ENCODE data around the gene TVP23C. TPM values are rescaled to one million over a fixed set of nuclear protein-coding genes. Genes with fewer than 3 reads are reported as not detected.

Gene TVP23C
- total RNA-seq, 1 experiment from 2014 or later: 6.7 TPM

- POLR2A ChIA-PET: no interaction called here
- Histone ChIP-seq H3K4me3 (ENCODE audit: low read depth in 2 of 2, low read length in 2 of 2) (no peak overlapping the region), H3K36me3 (ENCODE audit: control insufficient read depth, insufficient read depth, low read length) (no peaks in the 10 kb centered on the region), H3K27ac (ENCODE audit: low read length) (no peak overlapping the region), H3K27me3 (ENCODE audit: control insufficient read depth, insufficient read depth, low read length) (no peaks in the 10 kb centered on the region), H3K4me1 (ENCODE audit: control insufficient read depth, insufficient read depth, low read length) (no peaks in the 10 kb centered on the region), H3K9me3 (ENCODE audit: control insufficient read depth, insufficient read depth, low read depth, low read length) (no peaks in the 10 kb centered on the region)
- no peak for TF ChIP-seq REST (IDR thresholded peaks at IDR 0.05; ENCODE audit: insufficient read depth in 1 of 2, low read depth in 2 of 2, low read length in 1 of 2)
- no peak for TF ChIP-seq TCF7L2 (IDR thresholded peaks at IDR 0.05; ENCODE audit: low read depth, low read length)
- TF ChIP-seq CTCF (IDR thresholded peaks at IDR 0.05): no peak
- TF ChIP-seq SIN3A (IDR thresholded peaks at IDR 0.05; ENCODE audit: borderline replicate concordance, insufficient read depth, low read depth, low read length): no peak
- no peak for TF ChIP-seq POLR2AphosphoS5 (IDR thresholded peaks at IDR 0.05; ENCODE audit: low read depth, low read length)
- in situ Hi-C loops (cut with HindIII; ENCODE audit: low pct_unique_long_range_greater_than_20kb, low sequenced_read_pairs): no loop called here
- intact Hi-C loops (cut with micrococcal nuclease; ENCODE audit: unreplicated experiment): no loop called here
- no TSS peak for BruUV-seq (replicated peaks)
- CTCF ChIA-PET: no interaction called here
- ATAC-seq: no peak
- no peak for DNase-seq (ENCODE audit: low read depth, low spot score)
Measured at GRCh38 chr17:15513058-15513791, 50.1 kb downstream of the TVP23C start.

- Histone ChIP-seq H3K36me3 (ENCODE audit: control insufficient read depth, insufficient read depth, low read length) (no peaks in the 10 kb centered on the region), H3K9me3 (ENCODE audit: control insufficient read depth, insufficient read depth, low read depth, low read length) (no peaks in the 10 kb centered on the region), H3K27ac (ENCODE audit: low read length) (no peak overlapping the region), H3K27me3 (ENCODE audit: control insufficient read depth, insufficient read depth, low read length) (no peaks in the 10 kb centered on the region), H3K4me1 (ENCODE audit: control insufficient read depth, insufficient read depth, low read length) (no peaks in the 10 kb centered on the region), H3K4me3 (ENCODE audit: low read depth in 2 of 2, low read length in 2 of 2) (no peak overlapping the region)
- CTCF ChIA-PET: no interaction called here
- in situ Hi-C loops (cut with HindIII; ENCODE audit: low pct_unique_long_range_greater_than_20kb, low sequenced_read_pairs): no loop called here
- ATAC-seq (no peak), DNase-seq (ENCODE audit: low read depth, low spot score) (no peak)
- POLR2A ChIA-PET: no interaction called here
- intact Hi-C loops (cut with micrococcal nuclease; ENCODE audit: unreplicated experiment): no loop called here
- TF ChIP-seq POLR2AphosphoS5 (IDR thresholded peaks at IDR 0.05; ENCODE audit: low read depth, low read length) (no peak), REST (IDR thresholded peaks at IDR 0.05; ENCODE audit: insufficient read depth in 1 of 2, low read depth in 2 of 2, low read length in 1 of 2) (no peak), TCF7L2 (IDR thresholded peaks at IDR 0.05; ENCODE audit: low read depth, low read length) (no peak), SIN3A (IDR thresholded peaks at IDR 0.05; ENCODE audit: borderline replicate concordance, insufficient read depth, low read depth, low read length) (no peak), CTCF (IDR thresholded peaks at IDR 0.05) (no peak)
- no TSS peak for BruUV-seq (replicated peaks)
Measured at GRCh38 chr17:15512071-15512709, 51.1 kb downstream of the TVP23C start.
